Parathyroid adenoma (tissue), 2 donors: Measurements from ENCODE around the gene NNT.

Experiments used
- H2AFZ ChIP-seq: fragments of 300-600 bp; sonication (generic); one replicate; pipeline ENCODE4 v1.7.0; 2017; ENCODE audit warnings: antibody characterized with exemption, mild to moderate bottlenecking
- H3K27ac ChIP-seq: fragments of 300-600 bp; sonication (generic); one replicate; pipeline ENCODE4 v1.7.0; 2017
- H3K27me3 ChIP-seq: fragments of 300-600 bp; sonication (generic); one replicate; pipeline ENCODE4 v1.7.0; 2017; ENCODE audit warnings: low read length; ENCODE audit not compliant: control insufficient read depth, insufficient read depth
- H3K36me3 ChIP-seq: fragments of 300-600 bp; sonication (generic); one replicate; pipeline ENCODE4 v1.7.0; 2017; ENCODE audit warnings: low read length; ENCODE audit not compliant: control insufficient read depth, insufficient read depth
- H3K4me1 ChIP-seq: fragments of 300-600 bp; sonication (generic); one replicate; pipeline ENCODE4 v1.7.0; 2017; ENCODE audit warnings: control low read depth
- H3K4me2 ChIP-seq: fragments of 300-600 bp; sonication (generic); one replicate; pipeline ENCODE4 v1.7.0; 2017; ENCODE audit warnings: low read length
- H3K4me3 ChIP-seq: fragments of 300-600 bp; sonication (generic); one replicate; pipeline ENCODE4 v1.7.0; 2017; ENCODE audit warnings: low read depth, low read length
- H3K79me2 ChIP-seq: fragments of 300-600 bp; sonication (generic); one replicate; pipeline ENCODE4 v1.7.0; 2017; ENCODE audit warnings: control low read depth
- H3K9ac ChIP-seq: fragments of 300-600 bp; sonication (generic); one replicate; pipeline ENCODE4 v1.7.0; 2017; ENCODE audit warnings: mild to moderate bottlenecking
- H3K9me3 ChIP-seq: fragments of 300-600 bp; sonication (generic); one replicate; pipeline ENCODE4 v1.7.0; 2017; ENCODE audit warnings: low read length; ENCODE audit not compliant: control insufficient read depth
- TF ChIP-seq, protein P1 (sequence below): fragments of 300-600 bp; sonication (generic); IDR thresholded peaks from one replicate; pipeline ENCODE4 v1.7.0; 2017; ENCODE audit warnings: antibody characterized with exemption, mild to moderate bottlenecking
- donor health status: primary hyperparathyroidism.

NNT gene

DNA sequence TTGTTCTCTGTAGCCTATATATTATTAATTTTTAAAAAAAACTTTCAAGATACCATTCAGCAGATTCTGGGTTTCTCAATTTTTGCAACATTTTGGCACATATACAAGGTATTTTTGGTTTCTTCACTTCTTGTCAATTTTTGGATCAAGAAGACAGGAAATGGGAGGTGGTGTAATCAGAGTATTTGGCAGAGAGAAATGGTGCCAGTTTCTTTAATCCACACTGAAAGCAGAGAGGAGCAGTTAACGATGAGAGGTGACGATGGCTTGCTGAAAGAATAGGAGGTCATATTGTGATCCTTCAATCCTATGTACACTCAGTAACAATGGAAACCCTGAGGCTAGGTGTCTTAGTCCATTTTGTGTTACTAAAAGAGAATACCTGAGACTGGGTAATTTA is 16.4 kb downstream of the NNT start:
- H3K27me3 ChIP-seq, result no peaks in the 10 kb centered on the region
- no peaks in the 10 kb centered on the region for H3K4me1 ChIP-seq
- H3K9ac ChIP-seq, result no peak overlapping the region
- H3K36me3 ChIP-seq, result no peaks in the 10 kb centered on the region
- TF ChIP-seq, protein P1, sequence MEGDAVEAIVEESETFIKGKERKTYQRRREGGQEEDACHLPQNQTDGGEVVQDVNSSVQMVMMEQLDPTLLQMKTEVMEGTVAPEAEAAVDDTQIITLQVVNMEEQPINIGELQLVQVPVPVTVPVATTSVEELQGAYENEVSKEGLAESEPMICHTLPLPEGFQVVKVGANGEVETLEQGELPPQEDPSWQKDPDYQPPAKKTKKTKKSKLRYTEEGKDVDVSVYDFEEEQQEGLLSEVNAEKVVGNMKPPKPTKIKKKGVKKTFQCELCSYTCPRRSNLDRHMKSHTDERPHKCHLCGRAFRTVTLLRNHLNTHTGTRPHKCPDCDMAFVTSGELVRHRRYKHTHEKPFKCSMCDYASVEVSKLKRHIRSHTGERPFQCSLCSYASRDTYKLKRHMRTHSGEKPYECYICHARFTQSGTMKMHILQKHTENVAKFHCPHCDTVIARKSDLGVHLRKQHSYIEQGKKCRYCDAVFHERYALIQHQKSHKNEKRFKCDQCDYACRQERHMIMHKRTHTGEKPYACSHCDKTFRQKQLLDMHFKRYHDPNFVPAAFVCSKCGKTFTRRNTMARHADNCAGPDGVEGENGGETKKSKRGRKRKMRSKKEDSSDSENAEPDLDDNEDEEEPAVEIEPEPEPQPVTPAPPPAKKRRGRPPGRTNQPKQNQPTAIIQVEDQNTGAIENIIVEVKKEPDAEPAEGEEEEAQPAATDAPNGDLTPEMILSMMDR, result no peak
- H3K4me3 ChIP-seq, result no peak overlapping the region
- no peak overlapping the region for H2AFZ ChIP-seq
- H3K4me2 ChIP-seq, result no peak overlapping the region
- no peaks in the 10 kb centered on the region for H3K79me2 ChIP-seq
- no peaks in the 10 kb centered on the region for H3K9me3 ChIP-seq
- no peak overlapping the region for H3K27ac ChIP-seq

- Histone ChIP-seq H3K36me3 (no peaks in the 10 kb centered on the region), H3K4me1 (no peaks in the 10 kb centered on the region)
Measured at GRCh38 chr5:43619911-43620310, 16.9 kb downstream of the NNT start.

DNA sequence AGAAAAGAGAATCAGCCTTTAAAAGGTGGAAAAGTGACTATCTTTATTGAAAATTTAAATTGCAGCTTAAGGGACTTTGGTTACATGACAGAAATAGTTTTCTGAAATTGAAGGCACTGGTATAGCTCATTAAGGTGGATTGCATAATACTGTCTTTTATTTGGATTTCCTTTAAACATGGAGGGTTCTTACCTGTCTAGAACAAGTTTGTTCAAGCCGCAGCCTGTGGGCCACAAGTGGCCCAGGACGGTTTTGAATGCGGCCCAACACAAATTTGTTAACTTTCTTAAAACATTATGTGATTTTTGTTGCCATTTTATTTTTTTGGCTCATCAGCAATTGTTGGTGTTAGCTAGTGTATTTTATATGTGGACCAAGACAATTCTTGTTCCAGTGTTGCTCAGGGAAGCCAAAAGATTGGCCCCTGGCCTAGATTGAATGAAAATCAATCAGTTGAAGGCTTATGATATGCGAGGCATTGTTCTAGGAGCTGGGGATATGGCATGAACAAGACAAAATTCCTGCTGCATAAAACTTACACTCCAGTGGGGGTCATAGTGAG is 18.0 kb downstream of the NNT start:
- Histone ChIP-seq H3K4me1 (no peaks in the 10 kb centered on the region), H3K4me3 (no peak overlapping the region), H3K27me3 (no peaks in the 10 kb centered on the region), H3K36me3 (no peaks in the 10 kb centered on the region), H3K4me2 (no peak overlapping the region), H3K27ac (no peak overlapping the region), H3K79me2 (no peaks in the 10 kb centered on the region), H3K9ac (no peak overlapping the region), H3K9me3 (no peaks in the 10 kb centered on the region), H2AFZ (no peak overlapping the region)
- TF ChIP-seq, protein P1, result no peak

More at GRCh38 chr5:43619911-43620310, 16.9 kb downstream of the NNT start:
- TF ChIP-seq, protein P1, result no peak
- no peak overlapping the region for H2AFZ ChIP-seq
- H3K4me3 ChIP-seq, result no peak overlapping the region
- H3K9ac ChIP-seq, result no peak overlapping the region
- H3K9me3 ChIP-seq, result no peaks in the 10 kb centered on the region
- no peak overlapping the region for H3K27ac ChIP-seq
- H3K27me3 ChIP-seq, result no peaks in the 10 kb centered on the region
- no peak overlapping the region for H3K4me2 ChIP-seq
- no peaks in the 10 kb centered on the region for H3K79me2 ChIP-seq

- H3K4me3 ChIP-seq, result no peak overlapping the region
- H3K27ac ChIP-seq, result no peak overlapping the region
- no peaks in the 10 kb centered on the region for H3K4me1 ChIP-seq
- TF ChIP-seq, protein P1, result no peak
- H3K79me2 ChIP-seq, result no peaks in the 10 kb centered on the region
- H3K27me3 ChIP-seq, result no peaks in the 10 kb centered on the region
- no peak overlapping the region for H3K9ac ChIP-seq
- no peaks in the 10 kb centered on the region for H3K9me3 ChIP-seq
- no peak overlapping the region for H3K4me2 ChIP-seq
- H3K36me3 ChIP-seq, result no peaks in the 10 kb centered on the region
- no peak overlapping the region for H2AFZ ChIP-seq
Measured at GRCh38 chr5:43622074-43622473, 19.1 kb downstream of the NNT start.

DNA sequence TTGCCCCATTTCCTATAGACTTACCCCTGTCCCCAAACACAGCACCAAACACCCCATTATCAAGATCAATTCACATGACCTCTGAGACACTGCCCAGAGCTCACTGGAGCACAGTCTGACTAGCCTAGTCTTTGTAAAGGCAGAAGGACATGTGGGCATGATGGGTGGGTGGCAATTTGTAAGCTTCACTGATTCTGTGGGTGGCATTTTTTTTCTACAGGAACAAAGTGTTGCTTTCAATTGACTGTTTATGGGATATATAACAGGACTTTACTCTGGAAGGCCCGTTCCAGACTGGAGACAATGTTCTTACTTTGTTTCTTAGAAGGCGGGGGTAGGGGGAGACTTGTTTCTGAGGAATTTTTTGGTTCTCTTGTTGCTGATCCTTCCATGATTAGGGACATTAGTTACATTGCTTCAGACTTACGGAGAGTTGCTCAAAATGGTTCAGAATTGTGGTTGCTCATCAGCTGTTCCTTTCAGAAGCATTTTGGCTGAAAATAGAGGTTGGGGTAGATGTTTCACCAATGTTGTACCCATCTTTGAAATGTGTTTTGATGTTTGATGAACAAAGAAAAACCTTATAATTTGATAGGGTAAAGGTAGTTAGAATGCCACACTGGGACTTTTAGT is 20.2 kb downstream of the NNT start:
- H3K9ac ChIP-seq, result no peak overlapping the region
- no peak overlapping the region for H3K4me2 ChIP-seq
- H2AFZ ChIP-seq, result no peak overlapping the region
- no peaks in the 10 kb centered on the region for H3K4me1 ChIP-seq
- H3K27me3 ChIP-seq, result no peaks in the 10 kb centered on the region
- H3K9me3 ChIP-seq, result no peaks in the 10 kb centered on the region
- H3K79me2 ChIP-seq, result no peaks in the 10 kb centered on the region
- H3K27ac ChIP-seq, result no peak overlapping the region
- H3K36me3 ChIP-seq, result no peaks in the 10 kb centered on the region
- H3K4me3 ChIP-seq, result no peak overlapping the region
- TF ChIP-seq, protein P1, result no peak
